TTC549 (cell line): ENCODE results near the gene LPAR4.
"Not testable (repeated sequence)": the region's sequence is repeated elsewhere in the genome, so short reads cannot be mapped to it uniquely, and the experiment has no call there.

Experiments used
- FAIRE-seq: peaks from 2 replicates; lab custom pipeline; 2012; peaks lifted over from hg19 to GRCh38; lab: Jason Lieb, UNC

Gene LPAR4

DNA sequence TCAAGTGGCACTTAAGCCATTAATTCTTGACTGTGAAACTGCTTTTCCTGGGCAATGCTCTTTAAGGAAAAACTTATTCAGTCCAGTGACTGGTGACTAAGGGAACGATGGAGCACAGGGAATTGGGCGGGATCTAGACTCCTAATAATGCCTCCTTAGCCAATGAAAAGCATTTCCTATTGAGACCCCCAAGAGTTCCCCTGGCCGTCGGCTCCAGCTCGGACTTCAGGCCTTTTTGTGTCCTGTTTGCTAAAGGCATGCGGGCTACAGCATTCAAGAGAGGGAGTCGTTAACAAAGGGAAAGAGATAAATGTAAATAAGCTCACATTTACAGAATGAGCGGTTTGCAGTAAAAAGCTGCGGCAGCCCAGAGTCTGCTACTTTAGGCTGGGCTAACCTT is at the start of gene LPAR4:
Gene LPAR4, plus strand, starts transcription at position 232 of the 400 bp plus-strand sequence. CDS start 7,150 bp downstream, outside the sequence.
- FAIRE-seq = no peak

DNA sequence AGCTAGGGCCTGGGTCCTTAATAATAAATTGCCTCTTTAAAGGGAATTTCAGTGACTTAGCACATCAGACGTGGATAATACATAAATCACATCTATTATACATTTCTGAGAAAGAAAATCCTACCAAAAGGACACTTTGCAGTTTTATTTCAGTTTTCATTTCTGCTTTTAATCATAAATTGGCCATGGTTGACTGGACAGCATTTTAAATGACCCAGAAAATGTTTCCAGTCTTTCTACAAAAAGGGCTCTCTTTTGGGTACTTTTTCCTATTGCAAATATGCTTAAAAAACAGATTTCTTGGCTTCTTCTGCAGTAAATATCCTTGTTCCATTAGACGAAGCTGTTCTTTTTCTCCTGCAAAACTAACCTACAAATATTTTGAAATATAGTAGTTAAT is 41.4 kb upstream of the LPAR4 start:
- no peak for FAIRE-seq

GRCh38 chrX:78708262-78708661 is 39.3 kb upstream of the LPAR4 start:
- FAIRE-seq = no peak

GRCh38 chrX:78708816-78709215 is 38.7 kb upstream of the LPAR4 start:
- FAIRE-seq = no peak

- FAIRE-seq = no peak
Measured at GRCh38 chrX:78710171-78710570, 37.3 kb upstream of the LPAR4 start.

GRCh38 chrX:78712336-78712735 is 35.2 kb upstream of the LPAR4 start:
- FAIRE-seq = no peak

DNA sequence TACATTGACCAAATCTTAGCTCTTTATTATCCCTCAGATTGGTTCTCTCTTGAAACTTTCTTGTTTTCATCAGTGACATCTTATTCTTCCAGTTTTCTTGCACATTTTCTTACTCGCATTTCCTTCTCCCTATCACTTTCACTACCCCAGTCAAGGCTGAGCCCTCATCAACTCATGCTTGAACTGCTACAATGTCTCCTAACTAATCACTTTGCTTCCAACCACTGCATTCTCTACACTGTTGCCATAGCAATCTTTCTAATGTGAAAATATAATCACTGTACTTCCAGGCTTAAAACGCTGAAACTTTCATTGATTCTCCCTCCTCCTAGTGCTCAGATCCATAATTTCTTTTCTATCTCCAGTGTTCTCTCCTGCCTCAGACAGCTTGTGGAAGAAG is 22.2 kb upstream of the LPAR4 start:
- no peak for FAIRE-seq

- no peak for FAIRE-seq
Measured at GRCh38 chrX:78746496-78746895, 1.0 kb upstream of the LPAR4 start.

- no peak for FAIRE-seq
Measured at GRCh38 chrX:78747971-78748370, 451 bp downstream of the LPAR4 start.

GRCh38 chrX:78748846-78749245 is 1.3 kb downstream of the LPAR4 start:
- FAIRE-seq = no peak

DNA sequence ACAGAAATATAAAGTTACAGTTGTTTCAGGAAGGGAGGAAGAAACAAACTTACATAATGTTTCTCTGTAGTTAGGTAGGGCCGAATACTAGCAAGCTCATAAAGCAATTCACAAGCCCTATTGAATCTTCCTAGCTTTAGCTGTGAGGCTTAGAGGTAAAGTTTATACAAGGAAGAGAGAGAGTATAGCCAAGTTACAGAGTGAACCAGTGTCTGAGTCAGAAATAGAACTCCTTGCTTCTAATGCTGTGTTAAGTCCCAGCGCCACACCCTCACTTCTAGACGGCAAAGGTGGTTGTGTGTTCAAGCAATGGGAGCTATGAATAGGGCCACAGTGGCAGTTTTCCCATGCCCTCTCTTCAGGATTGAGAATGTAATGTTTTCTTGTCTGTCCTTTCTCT is 6.1 kb downstream of the LPAR4 start:
- FAIRE-seq = no peak

GRCh38 chrX:78754917-78755316 is 7.4 kb downstream of the LPAR4 start:
- FAIRE-seq = no peak

DNA sequence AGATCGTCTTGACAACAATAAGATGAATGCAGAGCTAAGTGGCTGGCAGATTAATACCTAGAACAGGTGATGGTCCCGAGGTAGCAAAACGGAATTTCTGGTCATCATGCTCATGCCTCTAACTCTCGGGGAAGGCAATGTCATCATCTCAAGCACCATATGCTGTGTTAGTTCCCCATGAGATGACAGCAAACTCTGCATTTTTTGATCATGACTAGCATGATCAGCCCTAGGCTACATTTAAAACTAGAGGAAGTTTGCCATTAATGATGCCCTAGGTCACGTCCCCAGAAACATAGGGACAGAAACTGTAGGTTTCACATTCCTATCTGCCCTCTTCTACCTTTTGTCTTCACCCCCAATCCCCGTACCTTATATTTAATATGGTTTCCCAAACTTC is 11.6 kb downstream of the LPAR4 start:
- FAIRE-seq = no peak

GRCh38 chrX:78769101-78769755 is 21.7 kb downstream of the LPAR4 start:
- no peak for FAIRE-seq

- no peak for FAIRE-seq
Measured at GRCh38 chrX:78769946-78770345, 22.4 kb downstream of the LPAR4 start.

GRCh38 chrX:78796916-78797315 is 49.4 kb downstream of the LPAR4 start:
- no peak for FAIRE-seq

- no peak for FAIRE-seq
Measured at GRCh38 chrX:78800114-78800513, 52.6 kb downstream of the LPAR4 start.

GRCh38 chrX:78800694-78801093 is 53.2 kb downstream of the LPAR4 start:
- no peak for FAIRE-seq

DNA sequence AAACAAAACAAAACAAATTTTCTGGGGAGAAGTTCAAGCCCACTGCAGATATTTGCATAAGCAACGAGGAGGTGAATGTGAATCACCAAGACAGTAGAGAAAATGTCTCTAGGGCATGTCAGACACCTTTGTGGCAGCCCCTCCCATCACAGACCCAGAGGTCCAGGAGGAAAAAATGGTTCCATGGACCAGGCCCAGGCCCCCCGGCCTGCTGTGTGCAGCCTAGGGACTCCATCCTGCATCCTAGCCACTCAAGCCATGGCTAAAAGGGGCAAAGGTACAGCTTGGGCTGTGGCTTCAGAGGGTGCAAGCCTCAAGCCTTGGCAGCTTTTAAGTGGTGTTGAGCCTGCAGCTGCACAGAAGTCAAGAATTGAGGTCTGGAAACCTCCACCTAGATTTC is 54.0 kb downstream of the LPAR4 start:
- FAIRE-seq = no peak

- FAIRE-seq = not testable (repeated sequence)
Measured at GRCh38 chrX:78802526-78802925, 55.0 kb downstream of the LPAR4 start.
